Measurements from ENCODE around the gene ZNF19.

The ZNF19 gene

DNA sequence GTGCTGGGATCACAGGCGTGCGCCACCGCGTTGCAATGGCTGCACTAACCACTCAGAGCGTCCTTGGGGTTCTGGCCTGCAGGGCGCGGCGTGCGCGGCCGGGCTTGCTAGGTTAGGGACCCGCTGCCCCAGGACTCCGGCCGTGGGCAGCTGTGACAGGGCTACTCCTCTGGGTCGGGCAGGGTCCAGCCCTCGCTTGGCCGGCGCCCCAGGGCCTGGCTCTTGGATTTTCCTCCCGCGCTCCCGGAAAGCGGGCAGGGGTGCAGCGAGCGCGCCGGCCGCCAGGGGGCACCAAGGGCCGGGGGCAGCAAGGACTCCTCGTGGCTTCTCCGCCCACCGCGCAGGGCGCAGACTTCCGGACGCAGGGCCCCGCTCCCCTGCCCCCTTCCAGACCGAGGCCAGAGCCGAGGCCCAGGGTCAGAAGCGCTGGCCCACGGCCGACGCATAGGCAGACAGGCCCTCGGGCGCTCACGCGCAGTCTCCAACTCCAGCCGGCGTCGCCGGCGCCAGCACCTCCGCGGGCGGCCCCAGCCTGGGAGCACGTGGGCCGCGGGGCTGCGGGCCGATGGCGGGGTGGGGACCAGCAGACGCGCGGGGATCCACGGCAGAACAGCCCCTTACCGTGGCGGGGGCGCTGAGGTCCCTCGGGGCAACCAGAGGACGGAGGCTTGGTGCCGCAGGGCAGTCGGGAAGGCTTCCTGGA is 47.6 kb downstream of the ZNF19 start:
- no peak for DNase-seq (ENCODE audit: low spot score)

DNA sequence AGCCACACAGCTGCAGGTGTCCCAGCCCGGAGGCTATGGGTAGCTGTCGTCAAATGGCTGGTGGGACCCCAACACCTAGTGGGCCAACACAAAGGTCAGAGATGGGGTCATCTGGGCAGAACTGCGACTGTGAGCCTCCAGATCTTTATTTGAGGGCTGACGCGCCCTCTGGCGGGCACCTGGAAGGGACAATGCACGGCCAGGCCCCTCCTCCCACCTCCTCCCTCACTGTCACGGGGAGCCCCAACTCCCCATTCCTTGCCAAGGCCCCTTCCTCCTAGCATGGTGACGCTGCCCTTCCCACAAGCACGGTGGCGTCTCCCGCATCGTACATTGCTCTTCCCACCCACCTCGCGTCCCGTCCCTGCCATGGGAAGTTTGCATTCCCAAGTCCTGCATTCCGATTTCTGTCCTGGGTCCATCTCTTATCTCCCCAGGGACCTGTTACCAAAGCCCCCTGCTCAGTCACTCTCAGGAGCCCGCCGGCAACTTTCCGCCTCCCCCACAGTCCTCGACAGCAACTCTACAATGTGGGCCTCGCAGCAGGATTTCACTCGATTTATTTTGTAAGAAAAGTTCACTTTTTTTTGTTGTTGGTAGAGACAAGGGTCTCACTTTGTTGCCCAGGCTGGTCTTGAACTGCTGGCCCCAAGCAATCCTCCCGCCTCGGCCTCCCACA is 48.3 kb downstream of the ZNF19 start:
- DNase-seq (ENCODE audit: low spot score) = peak; percentile 30

DNA sequence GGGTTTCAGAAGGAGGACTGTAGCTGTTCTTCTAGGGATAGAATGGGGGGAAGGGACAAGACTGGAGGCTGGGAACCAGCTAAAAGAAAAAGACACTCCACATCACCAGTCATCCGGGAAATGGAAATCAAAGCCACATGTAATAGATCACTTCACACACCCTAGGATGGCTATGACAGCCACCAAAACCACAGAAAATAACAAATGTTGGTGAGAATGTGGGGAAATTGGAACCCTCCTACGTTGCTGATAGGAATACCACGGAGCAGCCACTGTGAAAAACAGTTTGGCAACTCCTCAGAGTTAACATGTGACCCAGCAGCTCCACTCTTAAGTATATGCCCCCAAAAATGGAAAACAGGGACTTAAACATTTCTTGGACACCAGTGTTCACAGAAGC is 49.6 kb downstream of the ZNF19 start:
- DNase-seq (ENCODE audit: low spot score) = no peak

DNA sequence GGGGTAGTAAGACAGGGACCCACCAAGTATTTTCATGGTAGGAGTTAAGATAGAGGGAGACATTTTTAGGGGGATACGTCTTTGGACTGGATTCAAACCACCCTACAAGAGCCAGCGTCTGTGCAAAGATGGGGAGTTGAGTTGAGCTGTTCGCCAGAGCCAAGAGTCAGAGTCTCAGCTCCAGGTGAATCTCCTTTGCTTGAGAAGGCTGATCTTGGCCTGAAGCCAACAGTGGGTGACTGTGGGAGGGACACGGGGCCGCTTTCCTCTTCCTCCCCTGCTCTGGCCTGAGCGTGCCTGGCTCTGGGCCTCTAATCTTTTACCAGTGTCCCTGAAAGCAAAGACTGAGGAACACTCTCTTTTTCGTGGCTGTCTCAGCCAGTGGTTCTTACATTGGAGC is 52.7 kb downstream of the ZNF19 start:
- DNase-seq (ENCODE audit: low spot score) = no peak

DNA sequence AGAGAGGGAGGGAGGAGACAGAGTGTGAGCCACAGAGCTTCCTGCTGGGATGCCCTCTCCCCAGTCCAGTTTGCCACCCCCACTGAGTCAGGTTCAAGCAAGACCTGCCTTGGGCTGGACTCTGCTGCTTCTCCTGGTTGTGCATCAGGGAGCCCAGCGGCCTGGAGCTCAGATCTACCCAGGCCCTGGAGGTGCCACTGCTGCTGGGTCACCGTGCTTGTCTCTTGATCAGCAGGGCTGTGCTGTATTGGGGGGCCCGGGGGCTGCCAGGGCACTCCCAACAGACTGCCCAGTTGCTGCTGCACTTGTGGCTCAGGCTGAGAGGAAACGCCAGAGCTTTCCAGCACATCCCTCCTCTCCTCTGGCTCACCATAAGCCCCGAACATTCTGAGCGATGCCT is 56.2 kb downstream of the ZNF19 start:
- DNase-seq (ENCODE audit: low spot score) = no peak

DNA sequence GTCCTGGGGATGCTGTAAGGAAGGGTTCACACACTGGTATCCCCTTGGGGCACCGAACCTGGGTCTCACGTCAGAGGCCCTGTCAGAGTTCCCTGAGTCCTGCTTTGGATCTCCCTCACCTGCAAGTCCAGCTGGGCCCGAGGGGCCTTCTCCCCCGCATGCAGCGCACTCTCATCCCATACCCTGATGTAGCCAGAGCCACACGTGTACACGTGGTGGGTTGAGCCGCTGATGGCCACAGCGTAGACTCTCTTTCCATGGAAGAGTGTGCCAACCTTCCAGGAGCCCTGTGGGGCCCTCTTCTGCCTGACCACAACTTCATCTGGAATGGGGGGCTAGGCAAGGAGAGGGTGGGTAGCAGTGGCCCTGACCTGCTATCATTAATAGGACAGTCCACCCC is 57.1 kb downstream of the ZNF19 start:
- DNase-seq (ENCODE audit: low spot score) = no peak

DNA sequence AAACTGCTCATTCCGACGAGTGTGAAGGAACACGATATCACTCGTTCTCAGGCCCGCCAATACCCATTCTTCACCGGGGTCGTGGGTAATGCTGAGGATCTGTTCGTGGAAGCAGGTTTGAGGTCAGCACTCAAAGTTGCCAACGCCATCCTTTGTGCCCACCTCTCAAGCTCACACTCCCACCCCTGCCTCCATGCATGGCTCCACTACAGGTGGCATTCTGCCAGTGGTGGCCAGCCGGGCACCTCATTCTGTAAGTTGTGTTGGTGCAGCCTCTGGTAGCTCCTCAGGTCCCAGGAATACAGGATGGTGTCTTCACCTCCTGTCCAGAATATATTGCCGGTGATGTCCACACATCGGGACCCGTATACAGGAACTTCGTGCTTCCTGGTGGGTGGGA is 57.9 kb downstream of the ZNF19 start:
- DNase-seq (ENCODE audit: low spot score) = no peak

DNA sequence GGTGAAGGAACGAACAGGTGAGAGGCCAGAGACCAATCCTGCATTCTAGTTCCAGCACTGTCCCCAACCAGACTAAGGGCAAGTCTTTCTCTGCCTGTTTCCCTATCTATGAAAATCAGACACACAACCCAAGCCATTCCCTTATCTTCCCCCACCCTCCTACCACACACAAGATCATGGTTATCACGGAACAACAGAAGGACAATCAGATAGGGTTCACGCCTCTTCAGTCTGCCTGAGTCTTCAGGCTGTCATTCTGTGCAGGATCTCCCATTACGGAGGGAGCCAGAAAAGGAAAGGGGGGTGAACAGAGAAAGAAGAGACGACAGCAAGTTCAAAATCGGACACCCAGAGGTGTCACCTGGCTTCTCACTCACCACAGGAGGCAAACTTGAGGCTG is 58.4 kb downstream of the ZNF19 start:
- no peak for DNase-seq (ENCODE audit: low spot score)

DNA sequence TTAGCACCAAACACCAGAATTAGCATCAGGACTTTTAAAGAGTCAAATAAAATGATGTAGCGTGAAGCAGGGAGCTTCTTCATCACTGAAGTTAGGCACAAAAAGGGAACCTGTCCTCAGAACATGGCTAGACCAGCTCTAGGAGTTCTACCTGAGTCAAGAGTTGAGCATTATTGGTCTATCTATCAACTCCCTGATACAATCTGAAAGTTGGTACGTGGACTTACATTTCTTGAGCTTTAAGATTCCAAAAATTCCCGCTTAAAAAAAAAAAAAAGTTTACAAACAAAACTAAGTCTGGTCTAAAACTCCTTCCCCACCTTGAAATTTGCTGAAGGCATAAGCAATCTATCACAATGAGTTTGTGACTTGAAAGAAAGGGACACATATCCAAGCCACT is 59.5 kb downstream of the ZNF19 start:
- no peak for DNase-seq (ENCODE audit: low spot score)

DNA sequence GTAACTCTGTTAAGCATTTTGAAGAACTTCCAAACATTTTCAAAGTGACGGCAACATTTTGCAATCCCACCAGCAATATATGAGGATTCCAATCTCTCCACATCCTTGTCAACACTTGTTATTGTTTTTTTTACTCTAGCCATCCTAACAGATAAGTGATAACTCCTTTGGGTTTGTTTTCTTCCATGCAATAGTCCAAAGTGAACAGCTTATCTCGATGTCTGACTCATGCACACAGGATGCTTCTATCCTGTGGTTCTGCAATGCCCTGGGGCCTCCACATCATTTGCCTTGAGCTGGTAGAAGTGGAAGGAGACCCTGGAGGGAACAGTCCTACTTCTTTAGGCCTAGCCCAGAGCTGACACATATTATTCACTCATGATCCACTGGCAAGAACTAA is 60.2 kb downstream of the ZNF19 start:
- no peak for DNase-seq (ENCODE audit: low spot score)

DNA sequence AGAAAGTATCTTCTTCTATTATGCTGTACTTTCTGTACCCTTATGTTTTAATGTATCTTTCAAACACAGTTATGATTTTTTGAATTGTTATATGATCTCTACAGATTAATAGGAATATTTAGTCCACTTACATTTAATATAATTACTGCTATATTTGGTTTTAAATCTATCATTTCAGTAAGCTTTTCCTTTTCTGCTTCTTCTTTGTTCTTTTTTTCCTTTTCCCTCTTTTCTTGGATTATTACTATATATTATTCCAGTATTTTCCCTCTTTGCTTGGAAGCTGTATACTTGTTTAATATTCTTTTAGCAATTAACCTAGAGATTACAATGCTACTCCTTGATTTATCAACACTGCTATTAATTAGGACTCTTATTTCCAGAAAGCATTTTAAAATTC is 60.7 kb downstream of the ZNF19 start:
- DNase-seq (ENCODE audit: low spot score) = no peak

DNA sequence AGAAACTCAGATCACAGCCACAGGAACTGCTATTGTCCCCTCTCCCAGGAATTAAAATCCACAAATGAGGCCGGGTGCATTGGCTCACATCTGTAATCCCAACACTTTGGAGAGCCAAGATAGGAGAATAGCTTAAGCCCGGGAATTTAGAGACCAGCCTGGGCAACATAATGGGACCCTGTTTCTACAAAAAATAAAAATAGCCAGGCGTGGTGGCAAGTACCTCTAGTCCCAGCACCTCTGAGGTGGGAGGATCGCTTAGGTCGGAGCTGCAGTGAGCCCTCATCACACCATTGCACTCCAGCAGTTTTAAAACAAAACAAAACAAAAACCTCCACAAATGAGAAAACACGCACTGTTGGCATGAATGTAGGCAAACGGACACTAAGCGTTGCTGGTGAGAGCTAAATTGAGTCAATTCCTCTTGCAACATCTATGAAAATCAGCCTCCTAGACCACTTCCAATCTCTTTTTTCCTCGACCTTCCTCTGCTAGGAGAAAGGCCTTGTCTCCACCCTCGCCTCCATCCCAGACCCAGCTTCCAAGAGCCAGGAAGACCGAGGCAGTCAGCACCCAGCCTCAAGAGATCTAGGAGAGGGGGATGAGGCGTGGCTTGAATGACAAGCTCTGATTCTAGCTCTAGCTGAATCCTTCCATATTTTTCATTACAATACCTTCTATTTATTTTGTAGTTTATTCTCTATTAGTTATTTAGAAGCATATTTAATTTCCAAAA is 62.1 kb downstream of the ZNF19 start:
- no peak for DNase-seq (ENCODE audit: low spot score)

DNA sequence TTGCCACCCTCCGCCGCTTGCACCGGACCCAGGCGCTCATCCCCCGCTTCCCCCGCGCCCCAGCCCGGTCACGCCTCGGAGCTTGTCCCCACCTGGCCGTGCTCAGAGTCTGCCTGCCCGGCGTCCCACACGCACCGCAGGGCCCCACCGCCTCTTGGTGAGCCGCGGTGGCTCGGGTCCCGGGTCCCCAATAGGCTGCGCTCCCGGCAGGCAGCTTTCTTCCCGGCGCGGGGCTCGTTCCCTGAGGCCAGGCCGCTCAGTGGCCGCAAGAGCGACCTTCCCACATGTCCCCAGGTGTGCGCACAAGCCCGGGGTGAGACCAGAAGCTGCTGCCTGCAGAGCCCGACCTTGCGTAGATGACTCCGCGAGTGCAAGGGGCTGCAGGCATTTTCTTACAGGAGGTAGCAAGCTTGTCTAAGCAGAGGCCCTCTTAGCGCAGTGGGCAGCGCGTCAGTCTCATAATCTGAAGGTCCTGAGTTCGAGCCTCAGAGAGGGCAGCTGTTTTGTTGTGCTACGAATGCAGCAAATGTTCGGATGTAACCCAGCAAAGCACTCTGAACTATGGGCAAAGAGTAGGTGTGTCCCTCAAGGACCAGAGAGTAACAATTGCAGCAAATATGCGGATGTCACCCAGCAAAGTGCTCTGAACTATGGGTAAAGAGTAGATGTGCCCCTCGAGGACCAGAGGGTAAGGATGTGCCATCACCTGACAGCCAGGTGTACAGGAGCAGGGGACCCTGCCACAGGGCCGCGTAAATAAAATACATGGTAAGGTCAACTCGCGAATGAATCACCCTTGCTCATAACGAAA is 62.9 kb downstream of the ZNF19 start:
- DNase-seq (ENCODE audit: low spot score) = peak; percentile 22

DNA sequence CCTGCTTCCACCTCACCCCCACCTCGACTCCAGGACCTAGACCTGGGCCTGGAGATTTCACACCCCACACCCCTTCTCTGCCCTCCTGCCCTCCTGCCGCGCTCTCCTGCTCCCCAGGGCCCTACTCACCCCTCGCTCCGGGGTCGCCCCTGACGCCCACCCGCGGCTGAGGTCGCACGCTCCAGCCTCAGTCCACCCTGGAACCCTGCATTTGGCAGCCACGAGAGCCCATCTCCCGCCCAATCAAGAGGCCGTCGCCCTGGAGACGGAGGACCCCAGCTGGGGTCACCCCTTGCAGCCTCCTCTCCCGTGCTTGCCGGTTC is 63.4 kb downstream of the ZNF19 start:
- DNase-seq (ENCODE audit: low spot score) = no peak

DNA sequence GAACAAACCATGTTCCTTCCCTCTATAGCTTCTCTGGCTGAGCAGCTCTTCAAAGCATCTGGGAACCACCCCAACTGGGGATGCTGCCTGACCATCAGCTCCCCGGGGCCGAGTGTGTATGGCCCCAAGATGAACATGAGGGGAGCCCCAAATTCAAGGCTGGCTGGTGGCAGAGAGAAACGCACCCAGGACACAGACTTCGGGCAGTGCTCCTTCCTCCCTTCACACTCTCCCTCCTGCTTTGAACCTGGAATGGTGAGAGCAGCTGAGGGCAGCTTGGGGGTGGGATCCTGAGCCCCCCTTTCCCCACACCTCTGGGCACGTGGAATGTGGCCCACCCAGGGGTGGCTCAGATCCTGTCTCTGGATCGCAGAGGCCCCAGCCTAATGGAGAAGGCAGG is 64.5 kb downstream of the ZNF19 start:
- no peak for DNase-seq (ENCODE audit: low spot score)

DNA sequence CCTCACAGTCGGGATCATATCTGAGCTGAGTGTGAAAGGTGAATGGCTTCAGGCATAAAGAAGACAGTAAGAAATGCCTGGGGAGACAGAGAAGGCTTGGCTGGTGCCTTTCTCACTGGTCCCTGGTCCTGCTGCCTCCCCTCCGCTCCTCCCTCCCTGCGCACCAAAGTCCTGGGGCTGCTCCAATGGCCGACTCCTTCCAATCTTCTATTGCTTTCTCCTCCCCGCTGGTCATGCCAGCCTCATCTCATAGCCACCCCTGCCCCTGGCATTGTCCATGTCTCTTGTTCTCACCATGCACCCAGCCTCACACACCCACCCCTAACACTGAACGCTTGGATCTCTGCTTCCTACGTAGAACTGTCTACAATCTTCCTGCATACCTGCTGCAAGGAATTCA is 65.3 kb downstream of the ZNF19 start:
- no peak for DNase-seq (ENCODE audit: low spot score)

Data from NAMALWA (cell line).